Uterus (tissue), 4 donors: ENCODE data around the gene GLRX. TPM values are rescaled to one million over a fixed set of nuclear protein-coding genes. Genes with fewer than 3 reads are reported as not detected.

Source experiments
- DNase-seq, 2 donors: peaks; one replicate each; pipeline ENCODE4 v3.0.0-alpha.2; 2019 to 2020
- H3K27ac ChIP-seq, 2 donors: fragments of 200-600 bp; sonication (generic); 1 replicate in 1 of 2; 2 replicates in 1 of 2; pipeline ENCODE4 v1.5.1; 2016 to 2018
- H3K27me3 ChIP-seq, 2 donors: fragments of 200-600 bp; sonication (generic); one replicate each; pipeline ENCODE4 v1.5.1; 2018 to 2019; ENCODE audit warnings: control low read depth in 1 of 2
- H3K36me3 ChIP-seq, 2 donors: fragments of 200-600 bp; sonication (generic); one replicate each; pipeline ENCODE4 v1.5.1; 2019; ENCODE audit warnings: control low read depth in 1 of 2
- H3K4me1 ChIP-seq, 2 donors: fragments of 200-600 bp; sonication (generic); one replicate each; pipeline ENCODE4 v1.5.1; 2018 to 2019; ENCODE audit warnings: control low read depth in 1 of 2
- H3K4me3 ChIP-seq, 2 donors: fragments of 200-600 bp; sonication (generic); 1 replicate in 1 of 2; 2 replicates in 1 of 2; pipeline ENCODE4 v1.5.1; 2018 to 2019; ENCODE audit warnings: mild to moderate bottlenecking in 1 of 2
- H3K9me3 ChIP-seq, 2 donors: fragments of 200-600 bp; sonication (generic); one replicate each; pipeline ENCODE4 v1.5.1; 2019; ENCODE audit warnings: control low read depth in 1 of 2
- CTCF ChIP-seq, 4 experiments: fragments of 200-600 bp in 2 of 4; fragments of 450-650 bp in 2 of 4; sonication (generic) in 2 of 4; IDR thresholded peaks; one replicate each; pipeline ENCODE4 v1.5.1; 2016 to 2019; ENCODE audit warnings: antibody characterized with exemption in 4 of 4, mild to moderate bottlenecking in 2 of 4, moderate library complexity in 1 of 4
- POLR2A ChIP-seq, 2 donors: fragments of 450-650 bp; IDR thresholded peaks; one replicate each; pipeline ENCODE4 v1.6.1; 2016; ENCODE audit warnings: antibody characterized with exemption in 2 of 2, mild to moderate bottlenecking in 1 of 2, moderate library complexity in 1 of 2
- intact Hi-C: fragments of 100-400 bp; cut with DNase I; formaldehyde crosslinking; loops from one replicate; pipeline ENCODE4 v1.15.1; 2023; ENCODE audit warnings: low total_unique reads
- total RNA-seq, 4 donors: library from RNA; depleted of rRNA in 3 of 4; stranded (reverse); fragments of >200 nt in 3 of 4; gene quantifications; one replicate each; pipeline versions ENCODE4 v1.1.0 to v1.2.4, GENCODE V29; 2014 to 2023
- donor health status: DM: yes; HTN: yes; CAD: no.

Gene GLRX
- total RNA-seq, 4 donors from 2014 or later: 13.0 to 98.8 (median 15.5) TPM

- no peak overlapping the region for H3K4me3 ChIP-seq
- no peak overlapping the region for H3K27ac ChIP-seq
- H3K36me3 ChIP-seq: no peaks in the 10 kb centered on the region
- TF ChIP-seq CTCF (IDR thresholded peaks at IDR 0.05) (no peak), POLR2A (IDR thresholded peaks at IDR 0.05) (no peak)
- no peaks in the 10 kb centered on the region for H3K27me3 ChIP-seq
- DNase-seq: no peak
- H3K9me3 ChIP-seq: no peaks in the 10 kb centered on the region
- no peaks in the 10 kb centered on the region for H3K4me1 ChIP-seq
- intact Hi-C loops: no loop called here
Measured at GRCh38 chr5:95778713-95779436, 43.7 kb downstream of the GLRX start.

GRCh38 chr5:95777441-95777840 lies 45.1 kb downstream of the GLRX start:
- Histone ChIP-seq H3K36me3 (no peaks in the 10 kb centered on the region), H3K27me3 (no peaks in the 10 kb centered on the region), H3K4me1 (no peaks in the 10 kb centered on the region), H3K4me3 (no peak overlapping the region), H3K27ac (no peak overlapping the region), H3K9me3 (no peaks in the 10 kb centered on the region)
- intact Hi-C loops: no loop called here
- no peak for DNase-seq
- no peak for TF ChIP-seq POLR2A (IDR thresholded peaks at IDR 0.05)
- no peak for TF ChIP-seq CTCF (IDR thresholded peaks at IDR 0.05)

- TF ChIP-seq POLR2A (IDR thresholded peaks at IDR 0.05) (no peak), CTCF (IDR thresholded peaks at IDR 0.05) (no peak)
- intact Hi-C loops: no loop called here
- no peaks in the 10 kb centered on the region for H3K9me3 ChIP-seq
- H3K4me3 ChIP-seq: no peak overlapping the region
- no peaks in the 10 kb centered on the region for H3K36me3 ChIP-seq
- no peak for DNase-seq
- no peaks in the 10 kb centered on the region for H3K27me3 ChIP-seq
- H3K4me1 ChIP-seq: no peaks in the 10 kb centered on the region
- H3K27ac ChIP-seq: no peak overlapping the region
Measured at GRCh38 chr5:95773335-95774059, 49.0 kb downstream of the GLRX start.

GRCh38 chr5:95771892-95772291 lies 50.6 kb downstream of the GLRX start:
- intact Hi-C loops: no loop called here
- Histone ChIP-seq H3K4me3 (no peak overlapping the region), H3K9me3 (no peaks in the 10 kb centered on the region), H3K27ac (peak overlapping the region in 1 of 2 donors; percentile 16), H3K4me1 (no peaks in the 10 kb centered on the region), H3K36me3 (no peaks in the 10 kb centered on the region), H3K27me3 (no peaks in the 10 kb centered on the region)
- TF ChIP-seq POLR2A (IDR thresholded peaks at IDR 0.05): no peak
- no peak for TF ChIP-seq CTCF (IDR thresholded peaks at IDR 0.05)
- no peak for DNase-seq
